Stomach (tissue), 9 donors: Measurements from ENCODE around the gene PRCP. TPM values are rescaled to one million over a fixed set of nuclear protein-coding genes. Genes with fewer than 3 reads are reported as not detected.
A peak's percentile ranks its signal among the peaks of the same experiment; 100 is the strongest.

ENCODE experiments used
- DNase-seq, 2 donors: peaks; one replicate each; pipeline versions ENCODE4 v3.0.0 to v3.0.0-alpha.2; 2013 to 2019
- H3K27ac ChIP-seq, 5 donors: fragments of 200-600 bp in 4 of 5; sonication (generic) in 4 of 5; one replicate each; pipeline ENCODE4 v1.5.1; 2013 to 2019; ENCODE audit warnings: mild to moderate bottlenecking in 1 of 5, moderate library complexity in 1 of 5
- H3K27me3 ChIP-seq, 3 donors: fragments of 200-600 bp; sonication (generic); one replicate each; pipeline ENCODE4 v1.5.1; 2017 to 2019; ENCODE audit warnings: mixed run types in 1 of 3
- H3K36me3 ChIP-seq, 4 donors: fragments of 200-600 bp; sonication (generic); 1 replicate in 3 of 4; 2 replicates in 1 of 4; pipeline ENCODE4 v1.5.1; 2016 to 2019
- H3K4me1 ChIP-seq, 4 donors: fragments of 200-600 bp; sonication (generic); one replicate each; pipeline ENCODE4 v1.5.1; 2016 to 2019
- H3K4me3 ChIP-seq, 4 donors: fragments of 200-600 bp; sonication (generic) in 3 of 4; one replicate each; pipeline ENCODE4 v1.5.1; 2016 to 2019; ENCODE audit warnings: mild to moderate bottlenecking in 1 of 4
- H3K9me3 ChIP-seq, 4 donors: fragments of 200-600 bp; sonication (generic); one replicate each; pipeline ENCODE4 v1.5.1; 2016 to 2019
- CTCF ChIP-seq, 7 experiments: fragments of 450-650 bp in 4 of 7; fragments of 200-600 bp in 3 of 7; sonication (generic) in 3 of 7; IDR thresholded peaks; one replicate each; pipeline ENCODE4 v1.5.1; 2016 to 2019; ENCODE audit warnings: antibody characterized with exemption in 7 of 7, control low read depth in 2 of 7, mild to moderate bottlenecking in 1 of 7
- EP300 ChIP-seq: sonication (generic); formaldehyde crosslinking; IDR thresholded peaks from one replicate; pipeline ENCODE4 v1.6.1; 2017; ENCODE audit warnings: antibody characterized with exemption
- POLR2A ChIP-seq, 4 donors: fragments of 450-650 bp; IDR thresholded peaks; one replicate each; pipeline ENCODE4 v1.6.1; 2016; ENCODE audit warnings: antibody characterized with exemption in 4 of 4, control low read depth in 2 of 4, mild to moderate bottlenecking in 1 of 4, moderate library complexity in 1 of 4
- POLR2AphosphoS5 ChIP-seq, 3 donors: sonication (generic); formaldehyde crosslinking; IDR thresholded peaks; one replicate each; pipeline ENCODE4 v1.6.1; 2016; ENCODE audit warnings: antibody characterized with exemption in 3 of 3
- WGBS, 5 donors: extraction: QIAGEN DNeasy Blood & Tissue Kit in 3 of 5; methylation state at CpG; one replicate each; pipeline versions ENCODE4 v1.1.5 to v1.1.7; 2013 to 2018; 5-methylcytosine and 5-hydroxymethylcytosine counted together
- intact Hi-C: fragments of 100-400 bp; cut with DNase I; formaldehyde crosslinking; loops from one replicate; pipeline ENCODE4 v1.15.1; 2023; ENCODE audit warnings: low total_unique reads
- polyA plus RNA-seq, 3 donors: library from polyadenylated mRNA; stranded (reverse); fragments of 200-250 nt; gene quantifications; one replicate each; pipeline ENCODE4 v1.2.3, GENCODE V29; 2013
- total RNA-seq, 5 donors: library from RNA; depleted of rRNA; stranded (reverse); fragments of >200 nt; gene quantifications; one replicate each; pipeline versions ENCODE4 v1.1.0 to v1.2.3, GENCODE V29; 2014 to 2016
- donor health status: healthy with polysubstance abuse.
- donor health status: Bipolar disorder and iron deficiency.
- donor health status: healthy.

The PRCP gene
- total and polyA plus RNA-seq, 8 donors: 6.4 to 70.1 (median 29.7) TPM

DNA sequence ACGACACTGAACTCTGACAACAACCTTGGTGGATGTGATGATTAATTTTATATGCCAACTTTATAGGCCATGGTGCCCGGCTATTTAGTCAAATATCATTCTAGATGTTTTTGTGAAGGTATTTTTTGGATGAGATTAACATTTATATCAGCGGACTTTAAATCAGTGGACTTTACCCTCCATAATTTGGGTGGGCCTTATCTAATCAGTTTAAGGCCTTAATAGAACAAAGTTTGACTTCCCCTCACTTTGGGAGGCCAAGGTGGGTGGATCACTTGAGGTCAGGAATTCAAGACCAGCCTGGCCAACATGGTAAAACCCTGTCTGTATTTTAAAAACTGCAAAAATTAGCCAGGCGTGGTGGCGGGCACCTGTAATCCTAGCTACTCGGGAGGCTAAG, 4.0 kb downstream of the PRCP start:
- no peaks in the 10 kb centered on the region for H3K36me3 ChIP-seq
- intact Hi-C loops: no loop called here
- TF ChIP-seq EP300 (no peak), POLR2AphosphoS5 (IDR thresholded peaks at IDR 0.05) (no peak), POLR2A (IDR thresholded peaks at IDR 0.05) (no peak)
- no peaks in the 10 kb centered on the region for H3K9me3 ChIP-seq
- H3K27ac ChIP-seq: no peak overlapping the region
- no peaks in the 10 kb centered on the region for H3K27me3 ChIP-seq
- no peak overlapping the region for H3K4me3 ChIP-seq
- no peak for DNase-seq
- peaks cover 16 to 50% (median 20%) of the 10 kb centered on the region in 4 donors for H3K4me1 ChIP-seq
- WGBS, 5 donors: 72 to 91% (median 78%) methylated on average over 6 of the region's 6 CpGs

GRCh38 chr11:82895437-82896091, 4.7 kb downstream of the PRCP start:
- no peaks in the 10 kb centered on the region for H3K9me3 ChIP-seq
- no peaks in the 10 kb centered on the region for H3K27me3 ChIP-seq
- H3K36me3 ChIP-seq: no peaks in the 10 kb centered on the region
- intact Hi-C loops: no loop called here
- peak in 1 of 2 donors; percentile 26 for DNase-seq
- no peak overlapping the region for H3K4me3 ChIP-seq
- no peak overlapping the region for H3K27ac ChIP-seq
- peaks cover 16 to 52% (median 19%) of the 10 kb centered on the region in 4 donors for H3K4me1 ChIP-seq
- TF ChIP-seq EP300: no peak
- TF ChIP-seq POLR2A (IDR thresholded peaks at IDR 0.05): no peak
- no peak for TF ChIP-seq POLR2AphosphoS5 (IDR thresholded peaks at IDR 0.05)
- TF ChIP-seq CTCF (IDR thresholded peaks at IDR 0.05): no peak

- Histone ChIP-seq H3K36me3 (no peaks in the 10 kb centered on the region), H3K4me3 (no peak overlapping the region), H3K27ac (no peak overlapping the region), H3K4me1 (peaks cover 0 to 49% (median 0%) of the 10 kb centered on the region in 4 donors), H3K27me3 (no peaks in the 10 kb centered on the region), H3K9me3 (no peaks in the 10 kb centered on the region)
- intact Hi-C loops: no loop called here
- WGBS, 5 donors: 94 to 99% (median 97%) methylated on average over 2 of the region's 2 CpGs
- TF ChIP-seq POLR2AphosphoS5 (IDR thresholded peaks at IDR 0.05) (no peak), POLR2A (IDR thresholded peaks at IDR 0.05) (no peak)
- DNase-seq: no peak
These were observed 7.5 kb downstream of the PRCP start for GRCh38 chr11:82892611-82893169.

DNA sequence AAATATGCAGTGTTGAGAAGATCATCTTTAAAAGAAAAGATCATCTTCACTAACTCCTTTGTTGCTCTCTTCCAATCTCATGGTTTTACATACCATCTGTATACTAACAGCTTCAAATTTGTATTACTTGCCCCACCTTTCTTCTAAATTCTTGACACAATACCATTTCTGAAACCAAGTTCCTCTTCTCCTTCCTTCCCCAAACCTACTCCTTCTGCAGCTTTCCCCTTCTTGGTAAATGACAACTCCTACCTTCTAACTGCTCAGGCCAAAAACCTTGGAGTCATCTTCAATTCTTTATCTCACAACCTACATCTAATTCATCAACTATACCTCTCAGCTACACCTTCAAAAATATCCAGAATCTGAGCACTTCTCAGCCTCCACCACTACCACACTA, 9.3 kb downstream of the PRCP start:
- peaks cover 0 to 34% (median 0%) of the 10 kb centered on the region in 4 donors for H3K4me1 ChIP-seq
- no peaks in the 10 kb centered on the region for H3K27me3 ChIP-seq
- intact Hi-C loops: no loop called here
- no peaks in the 10 kb centered on the region for H3K36me3 ChIP-seq
- DNase-seq: no peak
- no peak overlapping the region for H3K4me3 ChIP-seq
- TF ChIP-seq POLR2AphosphoS5 (IDR thresholded peaks at IDR 0.05): no peak
- TF ChIP-seq EP300: no peak
- no peak for TF ChIP-seq CTCF (IDR thresholded peaks at IDR 0.05)
- TF ChIP-seq POLR2A (IDR thresholded peaks at IDR 0.05): no peak
- no peaks in the 10 kb centered on the region for H3K9me3 ChIP-seq
- no peak overlapping the region for H3K27ac ChIP-seq

DNA sequence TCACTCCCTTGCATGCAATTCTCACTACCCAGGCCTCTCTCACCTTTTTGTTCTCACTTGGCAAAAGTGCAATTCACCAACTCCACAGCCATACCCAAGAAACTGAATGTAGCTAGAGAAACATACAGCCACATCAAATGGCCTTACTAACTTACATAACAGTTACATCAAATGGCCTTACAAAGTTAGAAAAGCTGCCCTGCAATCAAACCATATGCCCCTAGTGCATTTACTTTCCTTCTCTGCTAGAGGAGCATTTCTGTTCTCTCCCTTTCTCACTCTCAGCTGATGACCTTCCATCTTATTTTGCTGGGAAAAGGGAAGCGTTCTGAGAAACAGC, 10.3 kb downstream of the PRCP start:
- Histone ChIP-seq H3K36me3 (no peaks in the 10 kb centered on the region), H3K9me3 (no peaks in the 10 kb centered on the region), H3K4me3 (no peak overlapping the region), H3K4me1 (peaks cover 0 to 25% (median 0%) of the 10 kb centered on the region in 4 donors), H3K27me3 (no peaks in the 10 kb centered on the region), H3K27ac (no peak overlapping the region)
- 89 to 100% (median 92%) methylated on average over 1 of the region's 1 CpG for WGBS, 5 donors
- intact Hi-C loops: no loop called here
- TF ChIP-seq EP300 (no peak), POLR2A (IDR thresholded peaks at IDR 0.05) (no peak), POLR2AphosphoS5 (IDR thresholded peaks at IDR 0.05) (no peak), CTCF (IDR thresholded peaks at IDR 0.05) (no peak)
- no peak for DNase-seq
